ENCODE results near the gene MTUS2. TPM values are rescaled to one million over a fixed set of nuclear protein-coding genes. Genes with fewer than 3 reads are reported as not detected.

MTUS2 gene
- total RNA-seq, 1 donor from 2014 or later = not detected

- DNase-seq (ENCODE audit: low spot score) = peak; percentile 22
Observed at GRCh38 chr13:29538652-29539040, 718.5 kb downstream of the MTUS2 start.

- no peak for DNase-seq (ENCODE audit: low spot score)
Observed at GRCh38 chr13:29539856-29540255, 719.7 kb downstream of the MTUS2 start.

- no peak for DNase-seq (ENCODE audit: low spot score)
Observed at GRCh38 chr13:29540334-29540733, 720.2 kb downstream of the MTUS2 start.

GRCh38 chr13:29540799-29541198 lies 720.7 kb downstream of the MTUS2 start:
- DNase-seq (ENCODE audit: low spot score) = no peak

- DNase-seq (ENCODE audit: low spot score) = no peak
Observed at GRCh38 chr13:29541400-29541799, 721.3 kb downstream of the MTUS2 start.

GRCh38 chr13:29542381-29542780 lies 722.2 kb downstream of the MTUS2 start:
- DNase-seq (ENCODE audit: low spot score) = no peak

GRCh38 chr13:29543230-29544215 lies 723.4 kb downstream of the MTUS2 start:
- no peak for DNase-seq (ENCODE audit: low spot score)

- DNase-seq (ENCODE audit: low spot score) = no peak
Observed at GRCh38 chr13:29545988-29546387, 725.8 kb downstream of the MTUS2 start.

GRCh38 chr13:29546662-29547061 lies 726.5 kb downstream of the MTUS2 start:
- no peak for DNase-seq (ENCODE audit: low spot score)

- DNase-seq (ENCODE audit: low spot score) = no peak
Observed at GRCh38 chr13:29547153-29547552, 727.0 kb downstream of the MTUS2 start.

- no peak for DNase-seq (ENCODE audit: low spot score)
Observed at GRCh38 chr13:29548722-29549121, 728.6 kb downstream of the MTUS2 start.

GRCh38 chr13:29550430-29550988 lies 730.4 kb downstream of the MTUS2 start:
- DNase-seq (ENCODE audit: low spot score) = no peak

- DNase-seq (ENCODE audit: low spot score) = no peak
Observed at GRCh38 chr13:29551214-29551613, 731.1 kb downstream of the MTUS2 start.

Other genes starting within 250 kb of the MTUS2 start
- 88.7 TPM for gene POMP, start 161.2 kb upstream of the MTUS2 start, total RNA-seq
- 17.9 TPM for gene SLC46A3, start 101.4 kb upstream of the MTUS2 start, total RNA-seq